Activated T-helper 1 cell treated with Interleukin-2 at 50 U/mL for 16 hours (primary cell): ENCODE measurements around the gene IRF2BP2.

Experiments
- DNase-seq: peaks from one replicate; pipeline ENCODE4 v3.0.0-alpha.2; 2020; ENCODE audit warnings: low read depth

Gene IRF2BP2

DNA sequence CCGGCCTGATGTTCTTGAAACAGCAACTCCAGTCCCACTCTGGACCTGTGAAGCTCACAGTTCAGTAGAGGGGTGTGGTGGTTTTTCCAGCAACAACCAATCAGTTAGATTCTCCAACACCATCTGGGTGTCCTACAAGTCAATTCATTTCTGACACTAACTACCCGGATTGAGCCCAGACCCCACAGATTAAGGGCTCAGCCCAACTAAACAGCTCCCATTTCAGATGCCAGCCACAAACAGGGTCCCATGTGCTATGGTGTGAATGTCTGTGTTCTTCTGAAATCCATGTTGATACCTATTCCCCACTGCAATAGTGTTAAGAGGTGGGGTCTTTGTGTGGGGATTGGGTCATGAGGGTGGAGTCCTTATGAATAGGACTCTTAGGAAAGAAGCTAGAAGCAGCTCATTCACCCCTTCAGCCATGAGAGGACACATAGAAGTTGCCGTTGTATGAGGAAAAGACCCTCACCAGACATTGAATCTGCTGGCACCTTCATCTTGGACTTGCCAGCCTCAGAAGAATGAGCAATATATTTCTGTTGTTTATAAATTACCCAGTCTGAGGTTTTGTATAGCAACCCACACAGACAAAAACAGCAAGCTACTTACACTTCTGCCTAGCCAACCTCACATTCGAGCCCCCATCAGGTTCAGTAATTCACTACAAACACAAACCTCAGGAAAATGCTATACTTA lies 53.6 kb downstream of the IRF2BP2 start:
- no peak for DNase-seq

GRCh38 chr1:234555390-234556024 lies 54.5 kb downstream of the IRF2BP2 start:
- DNase-seq, result no peak

DNA sequence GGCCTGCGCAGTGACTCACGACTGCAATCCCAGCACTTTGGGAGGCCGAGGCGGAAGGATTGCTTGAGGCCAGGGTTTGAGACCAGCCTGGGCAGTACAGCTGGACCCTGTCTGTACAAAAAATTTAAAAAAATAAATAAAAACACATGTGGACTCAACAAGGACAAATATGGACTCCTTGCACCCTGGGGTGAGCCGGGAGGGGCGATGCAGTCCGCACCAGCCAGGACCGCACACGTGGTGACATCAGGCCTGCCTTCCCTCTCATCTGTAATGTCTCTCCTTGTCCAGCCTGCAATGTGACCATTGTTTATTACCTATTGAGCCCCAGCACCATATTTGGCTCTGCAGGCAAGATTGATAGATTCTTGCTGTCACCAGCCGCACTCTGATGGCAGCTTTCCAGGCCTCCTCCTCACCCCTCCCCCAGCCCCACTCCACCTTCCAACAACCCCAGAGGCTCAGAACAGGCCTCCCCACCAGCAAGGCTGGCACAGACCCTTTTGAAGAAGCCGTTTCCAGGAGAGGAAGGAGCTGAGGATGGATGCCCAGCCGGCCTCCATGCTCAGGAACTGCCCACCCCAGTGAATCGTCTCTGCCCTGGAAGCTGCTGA lies 55.2 kb downstream of the IRF2BP2 start:
- DNase-seq, result no peak
